HL-60 (cell line): ENCODE data around the gene MALAT1.
A peak's percentile ranks its signal among the peaks of the same experiment; 100 is the strongest.

Experiments
- CTCF ChIP-seq: IDR thresholded peaks from one replicate; pipeline ENCODE4 v1.5.1; 2011; ENCODE audit warnings: low read length, control low read depth, inconsistent platforms; ENCODE audit not compliant: insufficient read depth
- GABPA ChIP-seq: IDR thresholded peaks from 2 replicates; pipeline ENCODE4 v1.6.1; 2012; ENCODE audit warnings: low read depth
- POLR2AphosphoS5 ChIP-seq: IDR thresholded peaks from 2 replicates; pipeline ENCODE4 v1.6.1; 2012; ENCODE audit warnings: low read depth
- REST ChIP-seq: IDR thresholded peaks from 2 replicates; pipeline ENCODE4 v1.6.1; 2012; ENCODE audit warnings: low read depth; ENCODE audit not compliant: insufficient replicate concordance
- SPI1 ChIP-seq: IDR thresholded peaks from 2 replicates; pipeline ENCODE4 v1.6.1; 2012; ENCODE audit warnings: low read depth, mild to moderate bottlenecking, borderline replicate concordance

GRCh38 chr11:65503949-65504673 is 5.3 kb downstream of the MALAT1 start:
- TF ChIP-seq CTCF (no peak), POLR2AphosphoS5 (peak; percentile 82), REST (no peak), GABPA (no peak), SPI1 (no peak)
